Vagina (tissue), 2 donors: ENCODE measurements around the gene SNAP23. TPM values are rescaled to one million over a fixed set of nuclear protein-coding genes. Genes with fewer than 3 reads are reported as not detected.
A peak's percentile ranks its signal among the peaks of the same experiment; 100 is the strongest.

Experiments
- DNase-seq, 2 donors: peaks; one replicate each; pipeline ENCODE4 v3.0.0-alpha.2; 2017; ENCODE audit errors: extremely low spot score in 2 of 2
- H3K27ac ChIP-seq: fragments of 200-600 bp; sonication (generic); one replicate; pipeline ENCODE4 v1.5.1; 2019
- H3K27me3 ChIP-seq: fragments of 200-600 bp; sonication (generic); one replicate; pipeline ENCODE4 v1.5.1; 2019
- H3K36me3 ChIP-seq, 2 donors: fragments of 200-600 bp; sonication (generic); one replicate each; pipeline ENCODE4 v1.5.1; 2017 to 2019
- H3K4me1 ChIP-seq: fragments of 200-600 bp; sonication (generic); one replicate; pipeline ENCODE4 v1.5.1; 2019
- H3K4me3 ChIP-seq, 2 donors: fragments of 200-600 bp; sonication (generic); 1 replicate in 1 of 2; 2 replicates in 1 of 2; pipeline ENCODE4 v1.5.1; 2016 to 2019
- H3K9me3 ChIP-seq: fragments of 200-600 bp; sonication (generic); one replicate; pipeline ENCODE4 v1.5.1; 2019
- CTCF ChIP-seq, 3 experiments: fragments of 450-650 bp in 2 of 3; fragments of 200-600 bp in 1 of 3; sonication (generic) in 1 of 3; IDR thresholded peaks; one replicate each; pipeline ENCODE4 v1.5.1; 2017 to 2019; ENCODE audit warnings: antibody characterized with exemption in 3 of 3, mild to moderate bottlenecking in 2 of 3, moderate library complexity in 2 of 3
- POLR2A ChIP-seq, 2 donors: fragments of 450-650 bp; IDR thresholded peaks; one replicate each; pipeline ENCODE4 v1.6.1; 2017; ENCODE audit warnings: antibody characterized with exemption in 2 of 2, mild to moderate bottlenecking in 2 of 2, moderate library complexity in 2 of 2
- POLR2AphosphoS5 ChIP-seq, 2 donors: sonication (generic); formaldehyde crosslinking; IDR thresholded peaks; one replicate each; pipeline ENCODE4 v1.9.0; 2017; ENCODE audit warnings: antibody characterized with exemption in 2 of 2, mild to moderate bottlenecking in 2 of 2, low read depth in 1 of 2; ENCODE audit not compliant: insufficient read depth in 1 of 2
- intact Hi-C: fragments of 100-400 bp; cut with DNase I; formaldehyde crosslinking; loops from one replicate; pipeline ENCODE4 v1.15.1; 2023
- total RNA-seq: library from RNA; depleted of rRNA; stranded (reverse); fragments of >200 nt; gene quantifications from one replicate; pipeline ENCODE4 v1.2.3, GENCODE V29; 2016

The SNAP23 gene
- total RNA-seq, 1 donor from 2014 or later = 60.9 TPM

GRCh38 chr15:42465520-42466259, 29.7 kb upstream of the SNAP23 start:
- intact Hi-C loops = no loop called here
- H3K4me1 ChIP-seq = peaks cover 5% of the 10 kb centered on the region
- TF ChIP-seq POLR2AphosphoS5 (IDR thresholded peaks at IDR 0.05; ENCODE audit: insufficient read depth in 1 of 2, low read depth in 1 of 2) = no peak
- no peak for TF ChIP-seq CTCF (IDR thresholded peaks at IDR 0.05)
- TF ChIP-seq POLR2A (IDR thresholded peaks at IDR 0.05) = no peak
- no peak overlapping the region for H3K4me3 ChIP-seq
- no peaks in the 10 kb centered on the region for H3K27me3 ChIP-seq
- H3K9me3 ChIP-seq = no peaks in the 10 kb centered on the region
- no peak for DNase-seq
- no peak overlapping the region for H3K27ac ChIP-seq
- H3K36me3 ChIP-seq = peaks cover 0 to 11% of the 10 kb centered on the region in 2 donors

GRCh38 chr15:42471002-42471401, 24.4 kb upstream of the SNAP23 start:
- Histone ChIP-seq H3K36me3 (no peaks in the 10 kb centered on the region), H3K27ac (peak overlapping the region; percentile 42), H3K27me3 (no peaks in the 10 kb centered on the region), H3K4me3 (no peak overlapping the region), H3K4me1 (peaks cover 18% of the 10 kb centered on the region), H3K9me3 (no peaks in the 10 kb centered on the region)
- intact Hi-C loops = no loop called here
- TF ChIP-seq POLR2A (IDR thresholded peaks at IDR 0.05) = no peak
- TF ChIP-seq CTCF (IDR thresholded peaks at IDR 0.05) = no peak
- TF ChIP-seq POLR2AphosphoS5 (IDR thresholded peaks at IDR 0.05; ENCODE audit: insufficient read depth in 1 of 2, low read depth in 1 of 2) = no peak
- DNase-seq = no peak

- Histone ChIP-seq H3K27ac (no peak overlapping the region), H3K4me1 (peaks cover 18% of the 10 kb centered on the region), H3K36me3 (no peaks in the 10 kb centered on the region), H3K27me3 (no peaks in the 10 kb centered on the region), H3K9me3 (no peaks in the 10 kb centered on the region), H3K4me3 (no peak overlapping the region)
- TF ChIP-seq POLR2A (IDR thresholded peaks at IDR 0.05) (no peak), CTCF (IDR thresholded peaks at IDR 0.05) (no peak), POLR2AphosphoS5 (IDR thresholded peaks at IDR 0.05; ENCODE audit: insufficient read depth in 1 of 2, low read depth in 1 of 2) (no peak)
- intact Hi-C loops = no loop called here
- DNase-seq = no peak
Measured at GRCh38 chr15:42474827-42475226, 20.6 kb upstream of the SNAP23 start.

- Histone ChIP-seq H3K27ac (no peak overlapping the region), H3K9me3 (no peaks in the 10 kb centered on the region), H3K27me3 (no peaks in the 10 kb centered on the region), H3K4me3 (no peak overlapping the region), H3K4me1 (no peaks in the 10 kb centered on the region), H3K36me3 (no peaks in the 10 kb centered on the region)
- TF ChIP-seq CTCF (IDR thresholded peaks at IDR 0.05) = no peak
- no peak for TF ChIP-seq POLR2AphosphoS5 (IDR thresholded peaks at IDR 0.05; ENCODE audit: insufficient read depth in 1 of 2, low read depth in 1 of 2)
- no peak for TF ChIP-seq POLR2A (IDR thresholded peaks at IDR 0.05)
- DNase-seq = no peak
- intact Hi-C loops = no loop called here
Measured at GRCh38 chr15:42482701-42483100, 12.7 kb upstream of the SNAP23 start.

GRCh38 chr15:42483677-42484076, 11.8 kb upstream of the SNAP23 start:
- Histone ChIP-seq H3K4me1 (peaks cover 6% of the 10 kb centered on the region), H3K9me3 (no peaks in the 10 kb centered on the region), H3K4me3 (no peak overlapping the region), H3K27ac (no peak overlapping the region), H3K36me3 (no peaks in the 10 kb centered on the region), H3K27me3 (no peaks in the 10 kb centered on the region)
- no peak for TF ChIP-seq CTCF (IDR thresholded peaks at IDR 0.05)
- TF ChIP-seq POLR2AphosphoS5 (IDR thresholded peaks at IDR 0.05; ENCODE audit: insufficient read depth in 1 of 2, low read depth in 1 of 2) = no peak
- no peak for TF ChIP-seq POLR2A (IDR thresholded peaks at IDR 0.05)
- intact Hi-C loops = no loop called here
- no peak for DNase-seq
